Hepatocyte (in vitro differentiated cells): ENCODE results near the gene B3GNT9. TPM values are rescaled to one million over a fixed set of nuclear protein-coding genes. Genes with fewer than 3 reads are reported as not detected.
A peak's percentile ranks its signal among the peaks of the same experiment; 100 is the strongest.

Experiments
- DNase-seq: peaks from one replicate; pipeline ENCODE4 v3.0.0-alpha.2; 2016; ENCODE audit warnings: low spot score
- H2AFZ ChIP-seq: fragments of 200-600 bp; sonication (generic); 2 replicates; pipeline ENCODE4 v1.6.0; 2016; ENCODE audit warnings: antibody characterized with exemption, mild to moderate bottlenecking
- H3K27ac ChIP-seq: fragments of 200-600 bp; sonication (generic); 2 replicates; pipeline ENCODE4 v1.5.1; 2016; ENCODE audit warnings: mild to moderate bottlenecking
- H3K27me3 ChIP-seq: fragments of 200-600 bp; sonication (generic); 2 replicates; pipeline ENCODE4 v1.6.1; 2016
- H3K36me3 ChIP-seq: fragments of 200-600 bp; sonication (generic); replicated peaks from 2 replicates; pipeline ENCODE4 v1.5.1; 2016; ENCODE audit warnings: low read depth; ENCODE audit not compliant: insufficient read depth
- H3K4me1 ChIP-seq: fragments of 200-600 bp; sonication (generic); 2 replicates; pipeline ENCODE4 v1.5.1; 2016; ENCODE audit warnings: mild to moderate bottlenecking, moderate library complexity; ENCODE audit not compliant: insufficient read depth
- H3K4me2 ChIP-seq: fragments of 200-600 bp; sonication (generic); 2 replicates; pipeline ENCODE4 v1.6.0; 2016
- H3K4me3 ChIP-seq: fragments of 200-600 bp; sonication (generic); 2 replicates; pipeline ENCODE4 v1.5.1; 2016; ENCODE audit warnings: mild to moderate bottlenecking
- H3K79me2 ChIP-seq: fragments of 200-600 bp; sonication (generic); 2 replicates; pipeline ENCODE4 v1.6.0; 2017; ENCODE audit warnings: mild to moderate bottlenecking
- H3K9me2 ChIP-seq: fragments of 200-600 bp; sonication (generic); replicated peaks from 2 replicates; pipeline ENCODE4 v1.6.0; 2017; ENCODE audit warnings: mild to moderate bottlenecking; ENCODE audit not compliant: insufficient read depth
- H3K9me3 ChIP-seq: fragments of 200-600 bp; sonication (generic); 2 replicates; pipeline ENCODE4 v1.5.1; 2016; ENCODE audit warnings: low read depth, mild to moderate bottlenecking
- H4K20me1 ChIP-seq: fragments of 200-600 bp; sonication (generic); 2 replicates; pipeline ENCODE4 v1.6.0; 2016; ENCODE audit warnings: mild to moderate bottlenecking; ENCODE audit not compliant: insufficient read depth, poor library complexity, severe bottlenecking
- CTCF ChIP-seq: fragments of 200-600 bp; sonication (generic); IDR thresholded peaks from 2 replicates; pipeline ENCODE4 v1.5.1; 2016; ENCODE audit warnings: antibody characterized with exemption, mild to moderate bottlenecking; ENCODE audit not compliant: poor library complexity
- EZH2 ChIP-seq: fragments of 200-600 bp; sonication (generic); IDR thresholded peaks from 2 replicates; pipeline ENCODE4 v1.6.1; 2016; ENCODE audit warnings: antibody characterized with exemption, mild to moderate bottlenecking, borderline replicate concordance
- EZH2phosphoT487 ChIP-seq: fragments of 200-600 bp; sonication (generic); IDR thresholded peaks from one replicate; pipeline ENCODE4 v1.6.1; 2018; ENCODE audit warnings: antibody characterized with exemption, mild to moderate bottlenecking, low read depth, moderate library complexity; ENCODE audit not compliant: unreplicated experiment, severe bottlenecking
- WGBS: methylation state at CpG from one replicate; pipeline ENCODE4 v1.1.6; 2016; ENCODE audit warnings: low lambda C conversion rate; ENCODE audit errors: missing lambda C conversion rate; 5-methylcytosine and 5-hydroxymethylcytosine counted together
- polyA plus RNA-seq: library from polyadenylated mRNA; unstranded; fragments of >200 nt; fragmentation: Nextera tagmentation; extraction: Ambion mirVana; gene quantifications from 2 replicates; pipeline ENCODE4 v1.2.1, GENCODE V29; 2016
- total RNA-seq: library from RNA; depleted of rRNA; stranded (reverse); fragments of >200 nt; gene quantifications from 2 replicates; pipeline ENCODE4 v1.2.3, GENCODE V29; 2014

B3GNT9 gene
- total and polyA plus RNA-seq, 2 experiments from 2014 or later, result 34.5 to 44.2 TPM

- TF ChIP-seq CTCF, result peak; percentile 5
- TF ChIP-seq EZH2, result no peak
- TF ChIP-seq EZH2phosphoT487, result no peak
- Histone ChIP-seq H3K4me3 (no peak overlapping the region), H4K20me1 (peaks cover 3% of the 10 kb centered on the region), H3K27me3 (no peaks in the 10 kb centered on the region), H2AFZ (no peak overlapping the region), H3K9me2 (no peaks in the 10 kb centered on the region), H3K36me3 (no peaks in the 10 kb centered on the region), H3K9me3 (no peaks in the 10 kb centered on the region), H3K27ac (no peak overlapping the region), H3K4me2 (no peak overlapping the region), H3K79me2 (peaks cover 12% of the 10 kb centered on the region), H3K4me1 (peaks cover 14% of the 10 kb centered on the region)
- WGBS, result 90% methylated on average over 13 of the region's 13 CpGs
- no peak for DNase-seq
Observed at GRCh38 chr16:67179421-67180080, 28.8 kb upstream of the B3GNT9 start.

- Histone ChIP-seq H3K4me2 (peak overlapping the region; percentile 88), H3K9me3 (no peaks in the 10 kb centered on the region), H3K4me3 (peak overlapping the region; percentile 17), H4K20me1 (peaks cover 3% of the 10 kb centered on the region), H2AFZ (no peak overlapping the region), H3K9me2 (no peaks in the 10 kb centered on the region), H3K27me3 (no peaks in the 10 kb centered on the region), H3K4me1 (peaks cover 15% of the 10 kb centered on the region), H3K27ac (no peak overlapping the region), H3K36me3 (no peaks in the 10 kb centered on the region), H3K79me2 (peaks cover 9% of the 10 kb centered on the region)
- TF ChIP-seq EZH2phosphoT487 (no peak), CTCF (no peak), EZH2 (no peak)
- peak; percentile 91 for DNase-seq
- 7% methylated on average over 57 of the region's 73 CpGs for WGBS
Observed at GRCh38 chr16:67177743-67178699, 27.2 kb upstream of the B3GNT9 start.

- Histone ChIP-seq H3K27ac (no peak overlapping the region), H3K79me2 (peaks cover under 1% of the 10 kb centered on the region), H3K9me2 (no peaks in the 10 kb centered on the region), H3K4me3 (no peak overlapping the region), H3K4me2 (no peak overlapping the region), H3K4me1 (peaks cover 13% of the 10 kb centered on the region), H3K36me3 (no peaks in the 10 kb centered on the region), H3K27me3 (no peaks in the 10 kb centered on the region), H3K9me3 (no peaks in the 10 kb centered on the region), H2AFZ (no peak overlapping the region), H4K20me1 (peaks cover 3% of the 10 kb centered on the region)
- WGBS, result 96% methylated on average over 12 of the region's 12 CpGs
- no peak for DNase-seq
- TF ChIP-seq EZH2phosphoT487 (no peak), EZH2 (no peak), CTCF (no peak)
Observed at GRCh38 chr16:67176662-67177061, 25.9 kb upstream of the B3GNT9 start.
